Testis (tissue), 3 donors: ENCODE measurements around the gene GPBP1. TPM values are rescaled to one million over a fixed set of nuclear protein-coding genes. Genes with fewer than 3 reads are reported as not detected.
A peak's percentile ranks its signal among the peaks of the same experiment; 100 is the strongest.
"Not testable (repeated sequence)": the region's sequence is repeated elsewhere in the genome, so short reads cannot be mapped to it uniquely, and the experiment has no call there.

Experiments used
- DNase-seq: peaks from one replicate; pipeline ENCODE4 v3.0.0-alpha.2; 2019
- H3K27ac ChIP-seq, 2 donors: fragments of 200-600 bp; sonication (generic); one replicate each; pipeline ENCODE4 v1.5.1; 2019
- H3K27me3 ChIP-seq: fragments of 200-600 bp; sonication (generic); one replicate; pipeline ENCODE4 v1.5.1; 2019
- H3K36me3 ChIP-seq: fragments of 200-600 bp; sonication (generic); one replicate; pipeline ENCODE4 v1.5.1; 2017; ENCODE audit warnings: low read depth; ENCODE audit errors: missing control alignments
- H3K4me1 ChIP-seq: fragments of 200-600 bp; sonication (generic); one replicate; pipeline ENCODE4 v1.5.1; 2019
- H3K4me3 ChIP-seq, 2 donors: fragments of 200-600 bp; sonication (generic); one replicate each; pipeline ENCODE4 v1.5.1; 2017 to 2019
- H3K9me3 ChIP-seq: fragments of 200-600 bp; sonication (generic); one replicate; pipeline ENCODE4 v1.5.1; 2017
- POLR2A ChIP-seq: fragments of 450-650 bp; IDR thresholded peaks from one replicate; pipeline ENCODE4 v1.6.1; 2017; ENCODE audit warnings: antibody characterized with exemption, mild to moderate bottlenecking, moderate library complexity
- WGBS, 2 donors: methylation state at CpG; one replicate each; pipeline ENCODE4 v1.1.5; 2018; 5-methylcytosine and 5-hydroxymethylcytosine counted together
- intact Hi-C: fragments of 100-400 bp; cut with DNase I; formaldehyde crosslinking; loops from one replicate; pipeline ENCODE4 v1.15.1; 2023; ENCODE audit warnings: low total_unique reads
- polyA plus RNA-seq: library from polyadenylated mRNA; stranded (reverse); fragments of 350-450 nt; fragmentation: Illumina TruSeq; extraction: RNeasy Lipid Tissue Mini Kit (QIAGEN cat#74804); gene quantifications from one replicate; pipeline ENCODE4 v1.2.3, GENCODE V29; 2014; ENCODE audit warnings: low read depth, low replicate concordance; ENCODE audit not compliant: insufficient read depth
- total RNA-seq, 2 donors: library from RNA; depleted of rRNA; stranded (reverse); fragments of >200 nt; gene quantifications; one replicate each; pipeline ENCODE4 v1.2.3, GENCODE V29; 2016
- TF ChIP-seq, protein P1 (sequence below), 3 experiments: fragments of 450-650 bp in 2 of 3; fragments of 200-600 bp in 1 of 3; sonication (generic) in 1 of 3; IDR thresholded peaks; one replicate each; pipeline ENCODE4 v1.5.1; 2016 to 2019; ENCODE audit warnings: antibody characterized with exemption in 3 of 3, mild to moderate bottlenecking in 2 of 3, moderate library complexity in 1 of 3

GPBP1 gene
- total and polyA plus RNA-seq, 3 donors from 2014 or later, result 109 to 167 (median 137) TPM

DNA sequence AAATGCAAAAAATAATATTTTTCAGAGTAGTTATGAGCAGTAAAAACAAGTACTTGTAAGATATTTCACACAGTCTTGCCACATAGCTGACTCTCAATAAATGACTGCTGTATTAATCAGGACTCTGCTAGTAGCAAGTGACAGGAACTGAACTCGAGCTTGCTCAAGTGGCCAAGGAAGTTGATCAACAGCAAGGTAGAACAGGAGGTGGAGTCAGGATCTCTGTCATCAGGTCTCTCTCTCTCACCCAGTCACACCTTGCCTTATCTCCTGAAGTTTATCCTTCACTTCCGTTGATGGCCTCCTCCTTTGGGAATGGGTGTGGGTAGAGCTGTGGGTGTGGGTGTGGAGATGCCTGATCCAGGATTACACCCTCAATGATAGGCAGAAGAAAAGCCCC lies 107.0 kb downstream of the GPBP1 start:
- H3K27me3 ChIP-seq, result no peaks in the 10 kb centered on the region
- H3K4me1 ChIP-seq, result no peaks in the 10 kb centered on the region
- TF ChIP-seq POLR2A, result no peak
- TF ChIP-seq, protein P1, sequence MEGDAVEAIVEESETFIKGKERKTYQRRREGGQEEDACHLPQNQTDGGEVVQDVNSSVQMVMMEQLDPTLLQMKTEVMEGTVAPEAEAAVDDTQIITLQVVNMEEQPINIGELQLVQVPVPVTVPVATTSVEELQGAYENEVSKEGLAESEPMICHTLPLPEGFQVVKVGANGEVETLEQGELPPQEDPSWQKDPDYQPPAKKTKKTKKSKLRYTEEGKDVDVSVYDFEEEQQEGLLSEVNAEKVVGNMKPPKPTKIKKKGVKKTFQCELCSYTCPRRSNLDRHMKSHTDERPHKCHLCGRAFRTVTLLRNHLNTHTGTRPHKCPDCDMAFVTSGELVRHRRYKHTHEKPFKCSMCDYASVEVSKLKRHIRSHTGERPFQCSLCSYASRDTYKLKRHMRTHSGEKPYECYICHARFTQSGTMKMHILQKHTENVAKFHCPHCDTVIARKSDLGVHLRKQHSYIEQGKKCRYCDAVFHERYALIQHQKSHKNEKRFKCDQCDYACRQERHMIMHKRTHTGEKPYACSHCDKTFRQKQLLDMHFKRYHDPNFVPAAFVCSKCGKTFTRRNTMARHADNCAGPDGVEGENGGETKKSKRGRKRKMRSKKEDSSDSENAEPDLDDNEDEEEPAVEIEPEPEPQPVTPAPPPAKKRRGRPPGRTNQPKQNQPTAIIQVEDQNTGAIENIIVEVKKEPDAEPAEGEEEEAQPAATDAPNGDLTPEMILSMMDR (IDR thresholded peaks at IDR 0.05), result no peak
- H3K4me3 ChIP-seq, result no peak overlapping the region
- H3K27ac ChIP-seq, result no peak overlapping the region
- intact Hi-C loops, result no loop called here
- 66 to 73% methylated on average over 2 of the region's 2 CpGs for WGBS, 2 donors
- no peaks in the 10 kb centered on the region for H3K36me3 ChIP-seq
- no peak for DNase-seq
- no peaks in the 10 kb centered on the region for H3K9me3 ChIP-seq

DNA sequence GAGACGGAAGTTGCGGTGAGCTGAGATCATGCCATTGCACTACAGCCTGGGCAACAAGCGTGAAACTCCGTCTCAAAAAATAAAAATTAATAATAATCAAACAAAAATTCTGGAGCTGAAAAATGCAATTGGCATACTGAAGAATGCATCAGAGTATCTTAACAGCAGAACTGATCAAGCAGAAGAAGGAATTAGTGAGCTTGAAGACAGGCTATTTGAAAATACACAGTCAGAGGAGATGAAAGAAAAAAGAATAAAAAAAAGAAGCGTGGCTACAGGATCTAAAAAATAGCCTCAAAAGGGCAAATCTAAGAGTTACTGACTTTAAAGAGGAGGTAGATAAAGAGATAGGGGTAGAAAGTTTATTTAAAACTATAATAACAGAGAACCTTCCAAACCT lies 111.2 kb downstream of the GPBP1 start:
- H3K4me3 ChIP-seq, DNase-seq, H3K27ac ChIP-seq, H3K4me1 ChIP-seq, H3K9me3 ChIP-seq, intact Hi-C loops, H3K36me3 ChIP-seq, H3K27me3 ChIP-seq: not testable (repeated sequence)
- WGBS, 2 donors, result 95% methylated on average over 5 of the region's 5 CpGs

DNA sequence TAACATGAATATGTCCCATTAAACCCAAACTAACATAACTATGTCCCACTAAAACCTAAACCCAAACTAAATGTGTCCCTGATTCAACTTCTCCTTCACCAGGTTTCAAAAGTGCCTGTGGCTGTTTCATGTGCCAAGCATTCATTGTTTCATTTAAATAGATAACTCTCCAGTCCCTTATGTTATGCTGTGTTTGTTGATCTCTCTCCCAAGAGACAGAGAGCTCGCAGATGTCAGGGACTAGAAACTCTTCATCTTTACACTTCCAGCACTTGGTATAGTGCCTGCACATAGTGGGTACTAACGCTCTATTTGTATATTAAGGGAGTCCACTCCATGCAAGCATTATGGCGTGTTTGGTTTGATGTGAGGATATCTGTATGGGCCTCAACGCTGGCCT lies 118.0 kb downstream of the GPBP1 start:
- Histone ChIP-seq H3K9me3 (no peaks in the 10 kb centered on the region), H3K4me1 (no peaks in the 10 kb centered on the region), H3K4me3 (no peak overlapping the region), H3K36me3 (no peaks in the 10 kb centered on the region), H3K27me3 (no peaks in the 10 kb centered on the region), H3K27ac (no peak overlapping the region)
- WGBS, 2 donors, result 86 to 94% methylated on average over 4 of the region's 4 CpGs
- TF ChIP-seq, protein P1 (IDR thresholded peaks at IDR 0.05), result no peak
- DNase-seq, result no peak
- intact Hi-C loops, result no loop called here

DNA sequence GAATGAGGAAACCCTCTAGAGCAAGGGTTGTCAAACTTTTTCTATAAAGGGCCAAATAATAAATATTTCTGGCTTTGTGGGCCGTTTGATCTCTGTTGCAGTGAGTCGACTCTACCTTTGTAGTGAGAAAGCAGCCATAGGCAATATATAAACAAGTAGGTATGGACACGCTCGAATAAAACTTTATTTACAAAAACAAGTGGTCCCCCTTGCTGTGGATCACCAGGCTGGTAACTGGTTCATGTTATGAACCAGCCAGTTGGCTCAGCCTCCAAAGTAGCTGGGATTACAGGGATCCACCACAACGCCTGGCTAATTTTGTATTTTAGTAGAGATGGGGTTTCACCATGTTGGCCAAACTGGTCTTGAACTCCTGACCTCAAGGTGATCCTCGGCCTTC lies 118.5 kb downstream of the GPBP1 start:
- 91 to 93% methylated on average over 6 of the region's 6 CpGs for WGBS, 2 donors
- H3K27me3 ChIP-seq, result no peaks in the 10 kb centered on the region
- DNase-seq, result no peak
- intact Hi-C loops, result no loop called here
- no peaks in the 10 kb centered on the region for H3K36me3 ChIP-seq
- TF ChIP-seq, protein P1 (IDR thresholded peaks at IDR 0.05), result no peak
- no peak for TF ChIP-seq POLR2A
- H3K4me3 ChIP-seq, result no peak overlapping the region
- H3K4me1 ChIP-seq, result no peaks in the 10 kb centered on the region
- no peaks in the 10 kb centered on the region for H3K9me3 ChIP-seq
- H3K27ac ChIP-seq, result no peak overlapping the region

DNA sequence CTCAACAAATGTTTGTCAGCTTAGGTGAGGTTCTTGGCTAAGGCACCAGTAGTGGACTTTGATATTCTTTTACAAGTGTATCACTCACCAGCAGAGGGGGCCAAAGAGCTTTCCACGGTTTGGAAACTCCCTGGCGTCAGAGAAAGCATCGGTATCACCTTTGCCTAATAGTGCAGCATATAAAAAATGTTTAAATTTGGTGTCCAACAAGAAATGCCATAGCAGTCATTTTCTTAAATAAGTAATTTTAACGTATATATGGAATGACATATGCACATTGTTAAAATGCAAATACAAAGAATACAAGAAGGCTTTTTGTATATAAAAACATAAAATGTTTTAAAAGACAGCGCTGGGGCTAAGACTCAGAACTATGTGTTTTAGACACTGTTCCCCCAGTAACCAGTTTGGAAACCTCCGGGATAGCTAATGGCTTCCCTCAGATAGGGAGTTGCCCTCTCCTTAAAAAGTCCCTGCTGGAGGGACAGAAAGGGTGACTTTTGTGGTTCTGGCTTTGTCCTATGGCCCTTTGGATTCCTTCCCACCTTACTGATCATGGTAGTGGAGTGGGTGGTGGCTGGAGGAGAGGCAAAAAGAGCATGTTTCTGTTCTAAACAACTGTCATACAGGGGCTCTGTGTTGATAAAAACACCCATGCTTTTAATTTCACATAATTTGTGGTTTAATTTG lies 124.6 kb downstream of the GPBP1 start:
- peak; percentile 93 for DNase-seq
- intact Hi-C loops, result loop anchor here (5.0 kb wide), 2 partner anchors 484 to 1164 kb away; partner anchors contain the start of gene PLK2
- 11 to 14% methylated on average over 6 of the region's 6 CpGs for WGBS, 2 donors
- no peak overlapping the region for H3K27ac ChIP-seq
- H3K36me3 ChIP-seq, result no peaks in the 10 kb centered on the region
- H3K4me1 ChIP-seq, result no peaks in the 10 kb centered on the region
- H3K9me3 ChIP-seq, result no peaks in the 10 kb centered on the region
- H3K27me3 ChIP-seq, result no peaks in the 10 kb centered on the region
- no peak for TF ChIP-seq POLR2A
- TF ChIP-seq, protein P1 (IDR thresholded peaks at IDR 0.05), result peak; percentile 76 to 91 (median 83)
- H3K4me3 ChIP-seq, result peak overlapping the region; percentile 16 to 40
